Left lung (tissue), 10 donors: ENCODE results near the gene DYNC2LI1. TPM values are rescaled to one million over a fixed set of nuclear protein-coding genes. Genes with fewer than 3 reads are reported as not detected.

Experiments used
- ATAC-seq: fragments of 200-7000 bp; cut with Tn5 transposase; one replicate; pipeline ENCODE4 v1.9.1; 2020; ENCODE audit warnings: moderate library complexity
- DNase-seq, 4 donors: peaks; one replicate each; pipeline ENCODE4 v3.0.0-alpha.2; 2013 to 2020
- H3K27ac ChIP-seq, 2 donors: fragments of 200-600 bp; sonication (generic) in 1 of 2; one replicate each; pipeline versions ENCODE4 v1.5.0 to v1.8.0; 2020 to 2021
- H3K27me3 ChIP-seq, 2 donors: fragments of 200-600 bp; sonication (generic) in 1 of 2; one replicate each; pipeline versions ENCODE4 v1.5.0 to v1.8.0; 2020 to 2021
- H3K36me3 ChIP-seq, 2 donors: fragments of 200-600 bp; sonication (generic) in 1 of 2; one replicate each; pipeline versions ENCODE4 v1.5.0 to v1.8.0; 2020 to 2021
- H3K4me1 ChIP-seq, 2 donors: fragments of 200-600 bp; one replicate each; pipeline ENCODE4 v1.8.0; 2021
- H3K4me3 ChIP-seq, 2 donors: fragments of 200-600 bp; sonication (generic) in 1 of 2; one replicate each; pipeline versions ENCODE4 v1.5.0 to v1.8.0; 2020 to 2021; ENCODE audit warnings: mild to moderate bottlenecking in 1 of 2
- H3K9me3 ChIP-seq, 2 donors: fragments of 200-600 bp; sonication (generic) in 1 of 2; one replicate each; pipeline versions ENCODE4 v1.5.0 to v1.8.0; 2020 to 2021
- CTCF ChIP-seq, 2 donors: fragments of 200-600 bp; sonication (generic) in 1 of 2; IDR thresholded peaks; one replicate each; pipeline versions ENCODE4 v1.5.0 to v1.8.0; 2021; ENCODE audit warnings: antibody characterized with exemption in 2 of 2
- intact Hi-C, 2 donors: fragments of 100-400 bp; cut with DNase I; formaldehyde crosslinking; loops; one replicate each; pipeline versions ENCODE4 v1.11.2 to v1.14.2; 2022
- polyA plus RNA-seq, 6 donors: library from polyadenylated mRNA; unstranded; fragments of 120-200 nt; gene quantifications; one replicate each; pipeline ENCODE4 v1.2.1, GENCODE V29; 2013; ENCODE audit not compliant: insufficient read length in 6 of 6
- total RNA-seq, 2 donors: library from RNA; stranded (reverse); fragmentation: NEBNext Ultra II Directional; extraction: Animal tissue kit (Norgen Biotek cat#: 25700); gene quantifications; one replicate each; pipeline ENCODE4 v1.2.1, GENCODE V29; 2021
- donor health status: DM: no; HTN: yes; CAD: no.
- donor health status: DM: no; HTN: no; CAD: no.

The DYNC2LI1 gene
- total and polyA plus RNA-seq, 8 donors, result 17.8 to 105 (median 87.9) TPM

- Histone ChIP-seq H3K27me3 (no peaks in the 10 kb centered on the region), H3K27ac (peak overlapping the region in 1 of 2 donors; percentile 39), H3K36me3 (no peaks in the 10 kb centered on the region), H3K9me3 (no peaks in the 10 kb centered on the region), H3K4me3 (no peak overlapping the region), H3K4me1 (no peaks in the 10 kb centered on the region)
- TF ChIP-seq CTCF (IDR thresholded peaks at IDR 0.05), result no peak
- DNase-seq (no peak), ATAC-seq (peak; percentile 47)
- intact Hi-C loops, result no loop called here
These were observed 14.6 kb upstream of the DYNC2LI1 start for GRCh38 chr2:43759195-43759594.

- no peaks in the 10 kb centered on the region for H3K4me1 ChIP-seq
- H3K27ac ChIP-seq, result no peak overlapping the region
- no peak for TF ChIP-seq CTCF (IDR thresholded peaks at IDR 0.05)
- no peak overlapping the region for H3K4me3 ChIP-seq
- H3K36me3 ChIP-seq, result no peaks in the 10 kb centered on the region
- H3K27me3 ChIP-seq, result no peaks in the 10 kb centered on the region
- no peak for ATAC-seq
- DNase-seq, result no peak
- intact Hi-C loops, result no loop called here
- H3K9me3 ChIP-seq, result no peaks in the 10 kb centered on the region
These were observed 11.6 kb upstream of the DYNC2LI1 start for GRCh38 chr2:43762286-43762685.

- Histone ChIP-seq H3K27ac (no peak overlapping the region), H3K9me3 (no peaks in the 10 kb centered on the region), H3K27me3 (no peaks in the 10 kb centered on the region), H3K4me3 (no peak overlapping the region), H3K4me1 (no peaks in the 10 kb centered on the region), H3K36me3 (no peaks in the 10 kb centered on the region)
- DNase-seq, result no peak
- no peak for TF ChIP-seq CTCF (IDR thresholded peaks at IDR 0.05)
- no peak for ATAC-seq
- intact Hi-C loops, result no loop called here
These were observed 10.7 kb upstream of the DYNC2LI1 start for GRCh38 chr2:43763091-43763490.

GRCh38 chr2:43764086-43764705 is 9.6 kb upstream of the DYNC2LI1 start:
- Histone ChIP-seq H3K4me3 (no peak overlapping the region), H3K27me3 (no peaks in the 10 kb centered on the region), H3K36me3 (no peaks in the 10 kb centered on the region), H3K27ac (no peak overlapping the region), H3K9me3 (no peaks in the 10 kb centered on the region), H3K4me1 (no peaks in the 10 kb centered on the region)
- intact Hi-C loops, result no loop called here
- TF ChIP-seq CTCF (IDR thresholded peaks at IDR 0.05), result no peak
- ATAC-seq (no peak), DNase-seq (no peak)

- no peaks in the 10 kb centered on the region for H3K4me1 ChIP-seq
- intact Hi-C loops, result no loop called here
- DNase-seq (no peak), ATAC-seq (no peak)
- no peaks in the 10 kb centered on the region for H3K36me3 ChIP-seq
- H3K9me3 ChIP-seq, result no peaks in the 10 kb centered on the region
- no peak overlapping the region for H3K4me3 ChIP-seq
- H3K27me3 ChIP-seq, result no peaks in the 10 kb centered on the region
- TF ChIP-seq CTCF (IDR thresholded peaks at IDR 0.05), result no peak
- H3K27ac ChIP-seq, result no peak overlapping the region
These were observed 7.8 kb upstream of the DYNC2LI1 start for GRCh38 chr2:43766006-43766405.
